Measurements from ENCODE around the gene PLA2G4F.

The PLA2G4F gene

DNA sequence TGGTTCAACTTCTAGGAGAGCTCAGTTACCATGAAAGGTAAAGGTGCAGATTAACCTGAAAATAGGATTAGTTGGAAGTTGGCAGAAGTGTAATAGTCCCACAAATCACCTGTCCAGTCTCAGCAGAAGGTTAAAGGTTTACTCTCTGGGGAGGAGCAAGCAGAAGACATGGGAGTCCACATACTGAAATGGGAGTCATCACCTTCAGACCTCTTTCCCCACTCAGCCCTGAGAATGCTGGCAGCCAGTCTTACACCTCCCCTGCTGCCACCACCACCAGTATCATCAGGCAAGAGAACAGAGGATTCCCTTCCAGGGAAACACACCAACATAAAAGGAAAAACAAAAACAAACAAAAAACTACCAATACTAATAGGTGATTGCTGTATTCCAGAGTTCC is 48.2 kb downstream of the PLA2G4F start:
- H3K4me3 ChIP-seq (ENCODE audit: low read length in 2 of 2), result no peak overlapping the region
- H3K4ac ChIP-seq (ENCODE audit: low read length), result no peak overlapping the region
- peaks cover 0 to 7% (median 0%) of the 10 kb centered on the region in 3 experiments for H3K27me3 ChIP-seq (ENCODE audit: control insufficient read depth in 3 of 3, insufficient read depth in 3 of 3, low read depth in 1 of 3, low read length in 3 of 3)
- H2BK5ac ChIP-seq (ENCODE audit: low read length), result no peak overlapping the region
- no peak overlapping the region for H2BK15ac ChIP-seq (ENCODE audit: low read length)
- no peak overlapping the region for H4K8ac ChIP-seq (ENCODE audit: low read depth, low read length)
- H3K36me3 ChIP-seq (replicated peaks in 1 of 2; ENCODE audit: control insufficient read depth in 2 of 2, insufficient read depth in 2 of 2, low read length in 2 of 2), result no peaks in the 10 kb centered on the region
- H3K9me3 ChIP-seq (replicated peaks in 1 of 2; ENCODE audit: control insufficient read depth in 2 of 2, insufficient read depth in 1 of 2, low read depth in 1 of 2, low read length in 2 of 2), result peaks cover 0 to 4% of the 10 kb centered on the region in 2 donors
- no peak overlapping the region for H2AK5ac ChIP-seq (ENCODE audit: low read depth, low read length)
- H3K14ac ChIP-seq (ENCODE audit: low read length), result no peak overlapping the region
- no peak overlapping the region for H4K91ac ChIP-seq (ENCODE audit: low read depth, low read length, poor library complexity)
- no peak overlapping the region for H3K4me2 ChIP-seq (ENCODE audit: insufficient read depth, low read length, poor library complexity, severe bottlenecking)
- no peak overlapping the region for H2AFZ ChIP-seq (ENCODE audit: low read length)
- DNase-seq (ENCODE audit: low spot score), result no peak
- no peaks in the 10 kb centered on the region for H3K4me1 ChIP-seq (ENCODE audit: control insufficient read depth in 2 of 2, insufficient read depth in 1 of 2, low read depth in 1 of 2, low read length in 2 of 2)
- H3K27ac ChIP-seq (replicated peaks; ENCODE audit: low read length), result no peak overlapping the region
- no peak overlapping the region for H2BK120ac ChIP-seq (ENCODE audit: low read depth, low read length)
- H3K23ac ChIP-seq (ENCODE audit: low read depth, low read length, poor library complexity), result no peak overlapping the region
- H3K79me1 ChIP-seq (ENCODE audit: low read depth, low read length), result peaks cover 2% of the 10 kb centered on the region
- no peak overlapping the region for H3K18ac ChIP-seq (ENCODE audit: low read length)
- H3K9ac ChIP-seq (ENCODE audit: low read depth, low read length, poor library complexity), result no peak overlapping the region
- no peak overlapping the region for H2BK12ac ChIP-seq (ENCODE audit: low read length)

DNA sequence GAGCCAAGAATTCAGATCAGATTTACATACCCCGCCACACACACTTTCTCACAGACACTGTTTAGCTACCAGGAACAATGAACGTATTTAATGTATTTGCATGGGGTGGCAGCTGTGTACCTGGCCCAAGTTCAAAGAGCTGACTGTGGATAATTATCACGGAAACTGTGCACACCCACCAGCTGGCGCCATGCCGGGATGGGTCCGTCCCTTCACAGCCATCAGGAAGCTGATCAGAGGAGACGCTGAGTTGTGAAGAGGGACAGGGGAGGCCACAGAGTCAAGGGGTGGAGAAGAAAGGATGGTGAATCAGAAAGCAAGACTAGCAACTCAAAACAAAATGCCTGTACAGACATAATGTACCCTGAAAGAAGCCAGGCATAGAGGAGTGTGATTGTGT is 49.0 kb downstream of the PLA2G4F start:
- no peak overlapping the region for H2BK120ac ChIP-seq (ENCODE audit: low read depth, low read length)

DNA sequence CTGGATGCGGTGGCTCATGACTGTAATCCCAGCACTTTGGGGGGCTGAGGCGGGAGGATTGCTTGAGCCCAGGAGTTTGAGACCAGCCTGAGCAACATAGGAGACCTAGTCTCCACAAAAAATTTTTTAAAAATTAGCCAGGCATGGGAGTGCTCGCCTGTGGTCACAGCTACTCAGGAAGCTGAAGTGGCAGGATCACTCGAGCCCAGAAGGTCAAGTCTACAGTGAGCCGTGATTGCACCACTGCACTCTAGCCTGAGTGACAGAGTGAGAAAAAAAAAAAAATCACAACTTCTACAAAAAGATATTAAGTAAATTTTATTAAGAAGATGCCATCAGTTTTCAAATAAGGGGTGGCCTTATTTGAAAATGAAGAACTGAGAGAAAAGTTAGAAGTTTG is 50.1 kb downstream of the PLA2G4F start:
- no peak overlapping the region for H2BK15ac ChIP-seq (ENCODE audit: low read length)
- no peak overlapping the region for H4K8ac ChIP-seq (ENCODE audit: low read depth, low read length)
- no peak for DNase-seq (ENCODE audit: low spot score)
- no peak overlapping the region for H3K14ac ChIP-seq (ENCODE audit: low read length)
- no peak overlapping the region for H3K4me3 ChIP-seq (ENCODE audit: low read length in 2 of 2)
- no peak overlapping the region for H3K4ac ChIP-seq (ENCODE audit: low read length)
- no peak overlapping the region for H2AK5ac ChIP-seq (ENCODE audit: low read depth, low read length)
- no peak overlapping the region for H4K91ac ChIP-seq (ENCODE audit: low read depth, low read length, poor library complexity)
- no peak overlapping the region for H2BK120ac ChIP-seq (ENCODE audit: low read depth, low read length)
- H3K4me1 ChIP-seq (ENCODE audit: control insufficient read depth in 2 of 2, insufficient read depth in 1 of 2, low read depth in 1 of 2, low read length in 2 of 2), result no peaks in the 10 kb centered on the region
- H3K18ac ChIP-seq (ENCODE audit: low read length), result no peak overlapping the region
- H3K9me3 ChIP-seq (replicated peaks in 1 of 2; ENCODE audit: control insufficient read depth in 2 of 2, insufficient read depth in 1 of 2, low read depth in 1 of 2, low read length in 2 of 2), result peaks cover 0 to 4% of the 10 kb centered on the region in 2 donors
- peaks cover 0 to 9% (median 0%) of the 10 kb centered on the region in 3 experiments for H3K27me3 ChIP-seq (ENCODE audit: control insufficient read depth in 3 of 3, insufficient read depth in 3 of 3, low read depth in 1 of 3, low read length in 3 of 3)
- H3K27ac ChIP-seq (replicated peaks; ENCODE audit: low read length), result no peak overlapping the region
- H3K9ac ChIP-seq (ENCODE audit: low read depth, low read length, poor library complexity), result no peak overlapping the region
- H2AFZ ChIP-seq (ENCODE audit: low read length), result no peak overlapping the region
- no peaks in the 10 kb centered on the region for H3K36me3 ChIP-seq (replicated peaks in 1 of 2; ENCODE audit: control insufficient read depth in 2 of 2, insufficient read depth in 2 of 2, low read length in 2 of 2)
- H3K79me1 ChIP-seq (ENCODE audit: low read depth, low read length), result peaks cover 2% of the 10 kb centered on the region
- H2BK12ac ChIP-seq (ENCODE audit: low read length), result no peak overlapping the region
- H3K23ac ChIP-seq (ENCODE audit: low read depth, low read length, poor library complexity), result no peak overlapping the region
- no peak overlapping the region for H2BK5ac ChIP-seq (ENCODE audit: low read length)
- H3K4me2 ChIP-seq (ENCODE audit: insufficient read depth, low read length, poor library complexity, severe bottlenecking), result no peak overlapping the region
- no CpG with 5 or more reads among the region's 5 CpGs for WGBS, 2 donors (ENCODE audit: extremely low coverage in 2 of 2, insufficient read length in 2 of 2, insufficient replicate concordance in 1 of 2)

More for the DNA sequence above, 49.0 kb downstream of the PLA2G4F start:
- no peak overlapping the region for H3K23ac ChIP-seq (ENCODE audit: low read depth, low read length, poor library complexity)
- no peak overlapping the region for H3K4me3 ChIP-seq (ENCODE audit: low read length in 2 of 2)
- no peak overlapping the region for H4K8ac ChIP-seq (ENCODE audit: low read depth, low read length)
- no peaks in the 10 kb centered on the region for H3K36me3 ChIP-seq (replicated peaks in 1 of 2; ENCODE audit: control insufficient read depth in 2 of 2, insufficient read depth in 2 of 2, low read length in 2 of 2)
- H3K4me1 ChIP-seq (ENCODE audit: control insufficient read depth in 2 of 2, insufficient read depth in 1 of 2, low read depth in 1 of 2, low read length in 2 of 2), result no peaks in the 10 kb centered on the region
- H2BK12ac ChIP-seq (ENCODE audit: low read length), result no peak overlapping the region
- no peak overlapping the region for H3K18ac ChIP-seq (ENCODE audit: low read length)
- no peak for DNase-seq (ENCODE audit: low spot score)
- no peak overlapping the region for H3K9ac ChIP-seq (ENCODE audit: low read depth, low read length, poor library complexity)
- H3K4me2 ChIP-seq (ENCODE audit: insufficient read depth, low read length, poor library complexity, severe bottlenecking), result no peak overlapping the region
- H3K14ac ChIP-seq (ENCODE audit: low read length), result peak overlapping the region; percentile 42
- H3K4ac ChIP-seq (ENCODE audit: low read length), result no peak overlapping the region
- H2AFZ ChIP-seq (ENCODE audit: low read length), result no peak overlapping the region
- H2BK5ac ChIP-seq (ENCODE audit: low read length), result no peak overlapping the region
- H3K27ac ChIP-seq (replicated peaks; ENCODE audit: low read length), result no peak overlapping the region
- no peak overlapping the region for H2AK5ac ChIP-seq (ENCODE audit: low read depth, low read length)
- H3K27me3 ChIP-seq (ENCODE audit: control insufficient read depth in 3 of 3, insufficient read depth in 3 of 3, low read depth in 1 of 3, low read length in 3 of 3), result peaks cover 0 to 7% (median 0%) of the 10 kb centered on the region in 3 experiments
- no CpG with 5 or more reads among the region's 7 CpGs for WGBS, 2 donors (ENCODE audit: extremely low coverage in 2 of 2, insufficient read length in 2 of 2, insufficient replicate concordance in 1 of 2)
- peaks cover 0 to 4% of the 10 kb centered on the region in 2 donors for H3K9me3 ChIP-seq (replicated peaks in 1 of 2; ENCODE audit: control insufficient read depth in 2 of 2, insufficient read depth in 1 of 2, low read depth in 1 of 2, low read length in 2 of 2)
- no peak overlapping the region for H4K91ac ChIP-seq (ENCODE audit: low read depth, low read length, poor library complexity)
- peaks cover 2% of the 10 kb centered on the region for H3K79me1 ChIP-seq (ENCODE audit: low read depth, low read length)
- H2BK15ac ChIP-seq (ENCODE audit: low read length), result no peak overlapping the region

DNA sequence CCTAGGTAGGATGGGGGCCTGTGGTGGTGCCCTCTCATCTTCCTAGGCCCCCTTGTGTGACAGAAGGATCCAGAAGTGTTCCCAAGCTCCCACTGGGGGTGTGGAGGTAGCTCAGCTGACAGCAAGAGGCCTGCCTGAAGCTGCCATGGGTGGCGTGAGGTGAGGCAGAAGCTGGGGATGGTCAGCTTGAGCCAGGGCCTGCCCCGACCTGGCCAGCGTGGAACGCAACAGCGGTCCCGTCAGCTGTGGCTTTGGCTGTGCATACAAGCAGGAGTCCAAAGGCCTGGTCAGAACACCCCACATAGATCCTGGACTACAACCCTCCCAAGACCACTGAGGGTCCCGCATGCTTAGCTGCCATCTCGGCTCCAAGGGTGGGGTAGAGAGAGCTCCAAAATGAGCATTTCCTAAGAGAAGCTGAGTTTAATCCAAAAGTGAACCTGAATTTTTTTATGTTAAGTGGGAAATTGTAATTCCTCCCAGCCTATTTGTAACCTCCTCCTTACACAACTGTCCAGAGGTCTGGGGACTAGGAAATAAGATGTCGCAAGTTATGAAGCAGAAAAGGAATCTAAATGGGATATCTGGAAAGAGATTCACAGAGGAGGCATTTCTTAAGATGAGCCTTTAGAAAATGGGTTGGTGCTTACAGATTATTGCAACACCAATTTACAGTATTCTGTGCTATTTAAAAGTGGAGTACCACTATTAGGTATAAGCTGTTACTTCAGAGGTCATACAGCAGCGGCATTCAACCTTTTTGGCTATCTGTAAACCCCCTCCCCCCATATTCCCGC is 52.1 kb downstream of the PLA2G4F start:
- WGBS, 2 donors (ENCODE audit: extremely low coverage in 2 of 2, insufficient read length in 2 of 2, insufficient replicate concordance in 1 of 2), result no CpG with 5 or more reads among the region's 11 CpGs
- Histone ChIP-seq H3K18ac (ENCODE audit: low read length) (peak overlapping the region; percentile 44), H4K91ac (ENCODE audit: low read depth, low read length, poor library complexity) (no peak overlapping the region), H2BK15ac (ENCODE audit: low read length) (peak overlapping the region; percentile 87), H3K4ac (ENCODE audit: low read length) (no peak overlapping the region), H3K36me3 (replicated peaks in 1 of 2; ENCODE audit: control insufficient read depth in 2 of 2, insufficient read depth in 2 of 2, low read length in 2 of 2) (no peaks in the 10 kb centered on the region), H3K4me3 (ENCODE audit: low read length in 2 of 2) (no peak overlapping the region), H3K4me1 (ENCODE audit: control insufficient read depth in 2 of 2, insufficient read depth in 1 of 2, low read depth in 1 of 2, low read length in 2 of 2) (peaks cover 0 to 6% of the 10 kb centered on the region in 2 donors), H2BK120ac (ENCODE audit: low read depth, low read length) (no peak overlapping the region), H3K4me2 (ENCODE audit: insufficient read depth, low read length, poor library complexity, severe bottlenecking) (no peak overlapping the region), H3K23ac (ENCODE audit: low read depth, low read length, poor library complexity) (peak overlapping the region; percentile 55), H3K79me1 (ENCODE audit: low read depth, low read length) (peaks cover 2% of the 10 kb centered on the region), H3K27me3 (ENCODE audit: control insufficient read depth in 3 of 3, insufficient read depth in 3 of 3, low read depth in 1 of 3, low read length in 3 of 3) (peaks cover 0 to 9% (median 0%) of the 10 kb centered on the region in 3 experiments), H2AFZ (ENCODE audit: low read length) (no peak overlapping the region), H3K9ac (ENCODE audit: low read depth, low read length, poor library complexity) (no peak overlapping the region), H4K8ac (ENCODE audit: low read depth, low read length) (no peak overlapping the region), H3K9me3 (replicated peaks in 1 of 2; ENCODE audit: control insufficient read depth in 2 of 2, insufficient read depth in 1 of 2, low read depth in 1 of 2, low read length in 2 of 2) (peaks cover 0 to 4% of the 10 kb centered on the region in 2 donors), H2BK5ac (ENCODE audit: low read length) (no peak overlapping the region), H3K14ac (ENCODE audit: low read length) (no peak overlapping the region), H3K27ac (replicated peaks; ENCODE audit: low read length) (no peak overlapping the region), H2BK12ac (ENCODE audit: low read length) (no peak overlapping the region), H2AK5ac (ENCODE audit: low read depth, low read length) (peak overlapping the region; percentile 68)
- DNase-seq (ENCODE audit: low spot score), result no peak

All from neuronal stem cell (in vitro differentiated cells).